HG03095 (cell line): ENCODE measurements around the gene CCDC18.

Experiments used
- ATAC-seq: cut with Tn5 transposase; IDR thresholded peaks from one replicate; pipeline ENCODE4 v1.9.1; 2021; ENCODE audit warnings: moderate library complexity; ENCODE audit not compliant: unreplicated experiment

Gene CCDC18

DNA sequence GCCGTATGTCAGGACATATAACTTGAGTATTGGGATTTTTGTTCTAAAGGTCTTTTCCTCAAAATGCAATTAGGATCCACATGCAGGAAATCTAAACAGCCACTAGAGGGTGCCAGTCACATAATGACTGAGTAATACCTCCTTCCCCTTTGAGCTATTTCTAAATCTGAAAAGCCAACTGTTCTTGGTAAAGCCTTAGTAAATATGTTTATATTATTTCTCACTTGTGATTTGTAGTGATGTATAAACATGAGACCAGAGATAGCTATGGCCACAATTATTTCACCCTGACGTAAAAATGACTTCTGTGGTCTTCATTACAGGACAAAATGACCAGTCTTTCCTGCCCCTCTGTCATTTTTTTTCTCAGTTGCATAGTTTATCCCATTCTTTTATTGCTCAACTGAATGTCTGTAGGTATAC is 124.2 kb downstream of the CCDC18 start:
- peak; percentile 62 for ATAC-seq

DNA sequence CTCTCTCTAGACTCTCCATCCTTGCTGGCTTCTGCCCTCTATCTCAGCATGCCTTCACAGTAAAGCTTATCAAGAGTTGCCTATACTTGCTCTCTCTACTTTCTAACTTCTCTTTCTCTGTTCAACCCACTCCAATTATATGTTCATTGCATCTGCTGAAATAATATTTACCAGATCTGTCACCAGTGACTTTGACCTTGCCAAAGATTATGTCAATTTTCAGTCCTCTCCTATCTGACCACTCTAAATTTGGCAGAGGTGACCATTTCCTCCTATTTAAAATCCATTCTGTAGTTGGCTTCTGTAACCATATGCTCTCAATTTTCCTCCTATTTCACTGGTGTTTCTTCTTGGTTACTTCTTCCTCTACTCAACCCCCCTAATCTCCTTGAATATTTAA is 126.4 kb downstream of the CCDC18 start:
- ATAC-seq, result no peak

DNA sequence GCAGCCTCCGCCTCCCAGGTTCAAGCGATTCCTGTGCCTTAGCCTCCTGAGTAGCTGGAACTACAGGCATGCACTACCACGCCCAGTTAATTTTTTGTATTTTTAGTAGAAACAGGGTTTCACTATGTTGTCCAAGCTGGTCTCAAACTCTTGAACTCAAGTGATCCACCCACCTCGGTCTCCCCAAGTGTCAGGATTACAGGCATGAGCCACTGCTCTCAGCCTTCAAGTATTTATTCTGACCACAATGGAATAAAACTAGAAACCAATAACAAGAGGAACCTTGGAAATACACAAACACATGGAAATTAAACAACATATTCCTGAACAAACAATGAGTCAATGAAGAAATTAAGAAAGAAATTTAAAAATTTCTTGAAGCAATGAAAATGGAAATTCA is 132.5 kb downstream of the CCDC18 start:
- no peak for ATAC-seq

DNA sequence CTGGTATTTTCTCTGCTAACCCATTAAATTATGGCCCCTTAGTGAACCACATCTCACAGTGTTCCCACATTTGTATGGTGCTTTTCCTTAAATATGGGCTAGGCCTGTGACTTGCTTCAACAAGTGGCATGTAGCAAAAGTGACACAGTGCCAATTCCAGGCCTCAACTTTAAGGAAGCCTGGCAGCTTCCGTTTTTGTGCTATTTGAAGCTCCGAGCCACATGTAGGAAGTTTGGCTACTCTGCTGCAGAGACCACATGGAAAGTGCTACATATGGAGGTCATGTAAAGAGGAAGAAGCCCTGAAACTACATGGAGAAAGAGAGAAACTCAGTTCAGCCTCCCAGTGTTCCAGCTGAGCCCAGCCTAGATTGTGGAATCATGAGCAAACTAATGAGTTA is 136.7 kb downstream of the CCDC18 start:
- ATAC-seq, result no peak

DNA sequence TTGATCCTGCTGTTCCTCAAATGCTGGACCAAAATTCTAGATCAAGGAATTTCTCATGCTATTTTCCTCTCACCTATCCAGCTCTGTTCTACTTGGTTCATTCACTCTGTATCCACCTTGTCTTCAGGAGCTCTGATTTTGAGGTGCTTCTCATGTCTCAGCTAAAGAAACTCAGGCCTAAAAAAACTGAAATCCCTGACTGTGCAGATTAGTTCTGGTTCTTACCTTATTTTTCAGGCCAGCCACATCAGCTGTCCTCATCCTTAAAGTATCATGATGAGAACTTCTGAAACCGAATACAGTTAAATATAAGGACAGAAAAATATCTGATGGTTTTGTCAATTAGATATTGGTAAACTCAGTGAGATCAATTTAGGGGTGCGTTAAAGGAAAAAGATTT is 137.4 kb downstream of the CCDC18 start:
- ATAC-seq, result no peak

DNA sequence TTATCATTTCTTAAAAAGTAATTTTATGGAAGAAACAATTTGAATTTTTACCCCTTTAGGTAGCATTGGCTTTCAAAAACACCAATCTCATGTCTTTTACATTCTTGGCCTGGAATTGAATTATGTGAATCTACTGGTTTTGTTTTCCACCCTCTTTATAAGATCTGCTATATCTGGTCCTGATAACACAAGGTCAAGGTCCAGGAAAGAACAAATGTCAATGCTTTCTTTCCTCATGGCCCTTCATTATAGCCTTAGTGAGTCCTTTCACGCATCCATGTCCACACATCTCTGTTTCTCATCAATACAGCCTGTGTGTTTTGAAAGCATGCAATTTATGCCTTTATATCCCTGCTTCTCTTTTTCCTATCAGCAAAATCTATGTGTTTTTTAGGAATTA is 141.2 kb downstream of the CCDC18 start:
- ATAC-seq, result no peak

DNA sequence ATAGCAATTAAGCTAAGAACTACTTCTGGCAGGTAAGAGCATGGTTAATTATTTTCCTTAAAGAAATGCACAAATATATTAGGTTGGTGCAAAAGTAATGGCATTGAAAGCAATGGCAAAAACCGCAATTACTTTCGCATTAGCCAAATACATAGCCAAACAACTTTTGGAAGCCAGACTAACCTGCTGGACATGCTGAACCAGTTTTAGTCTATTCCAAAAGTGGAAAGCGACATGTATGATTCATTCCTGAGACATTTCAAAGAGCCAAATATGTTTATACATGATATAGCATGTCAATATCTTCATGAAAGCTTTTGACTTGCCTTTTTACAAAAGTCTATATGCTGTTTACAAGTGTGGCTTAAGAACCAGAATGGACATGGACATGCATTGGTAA is 141.8 kb downstream of the CCDC18 start:
- no peak for ATAC-seq

DNA sequence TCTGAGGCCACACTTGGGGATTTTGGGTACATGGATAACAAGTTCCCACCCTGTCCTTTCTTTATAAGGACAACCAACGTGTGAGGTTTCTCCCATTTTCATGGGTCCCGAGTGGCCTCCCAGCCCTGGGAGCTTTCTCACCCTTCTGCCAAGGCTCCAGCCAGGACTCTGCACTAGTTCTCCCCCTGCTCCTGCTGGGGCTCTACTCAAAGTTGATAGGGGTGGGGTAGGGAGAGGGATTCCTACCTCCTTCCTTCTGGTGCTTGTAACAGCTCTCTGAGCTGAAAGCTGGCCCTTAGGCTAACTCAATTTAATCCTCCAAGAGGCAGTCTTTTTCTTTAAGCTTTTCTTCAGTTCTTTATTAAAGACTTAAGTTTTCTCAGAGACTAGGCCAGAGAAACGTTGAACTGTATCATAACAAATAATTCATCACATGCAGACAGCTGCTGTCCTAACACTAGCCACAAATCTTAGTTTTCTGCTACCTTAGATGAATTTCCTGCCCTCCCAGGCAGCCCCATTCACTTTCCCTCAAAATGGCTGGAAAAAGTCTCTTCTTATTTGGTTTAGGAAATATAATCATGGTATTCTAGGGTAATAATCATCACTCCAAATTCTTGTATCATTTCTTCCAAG is 142.8 kb downstream of the CCDC18 start:
- ATAC-seq, result no peak

DNA sequence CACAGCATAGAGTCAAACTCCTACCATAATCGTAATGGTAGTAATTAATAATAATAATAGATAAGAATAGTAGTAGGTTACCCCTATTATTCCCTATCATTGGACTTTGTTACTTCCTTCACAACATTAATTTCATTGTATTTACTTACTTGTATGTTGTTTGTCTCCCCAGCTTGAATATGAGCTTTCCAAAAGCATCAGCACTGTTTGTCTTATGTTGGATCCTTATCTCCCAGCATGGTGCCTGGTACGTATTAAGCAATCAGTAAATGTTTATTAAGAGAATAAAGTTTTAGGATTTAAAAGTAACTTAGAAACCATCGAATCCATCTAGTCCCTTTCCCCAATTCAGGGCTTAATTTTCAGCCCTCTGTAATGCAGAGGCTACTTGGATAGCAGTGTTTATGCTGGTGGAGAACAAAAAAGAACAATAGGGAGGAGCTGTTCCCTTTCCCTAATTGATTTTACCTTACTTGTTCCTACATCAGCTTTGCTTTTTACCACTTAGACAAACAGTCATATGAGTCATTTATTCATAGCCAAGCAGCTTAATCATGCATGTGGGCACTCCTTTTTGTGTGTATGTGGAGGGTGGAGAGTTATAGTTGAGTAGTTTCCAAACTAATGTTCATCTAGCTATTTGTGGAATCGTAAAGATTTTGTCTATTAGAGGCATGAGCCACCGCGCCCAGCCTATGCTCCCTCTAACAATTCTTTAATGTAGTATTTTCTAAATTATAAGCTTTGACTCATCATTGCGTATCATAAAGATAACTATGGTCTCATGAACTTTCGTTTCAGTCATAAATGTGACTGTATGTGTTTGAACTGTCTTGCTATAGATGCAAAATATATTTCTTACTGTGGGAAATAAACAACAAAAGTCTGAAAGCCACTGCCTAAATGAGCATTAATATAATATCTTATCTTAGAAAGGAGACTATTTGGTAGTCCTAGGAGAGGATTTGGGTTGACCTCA is 144.3 kb downstream of the CCDC18 start:
- ATAC-seq, result no peak
